GM12873 (cell line): ENCODE results near the gene PCSK2.

Experiments
- CTCF ChIP-seq: IDR thresholded peaks from 2 replicates; pipeline ENCODE4 v1.5.1; 2012; ENCODE audit warnings: low read depth, mild to moderate bottlenecking, moderate library complexity, low read length, control low read depth; ENCODE audit not compliant: insufficient read depth; ENCODE audit errors: missing control alignments

The PCSK2 gene

GRCh38 chr20:17443131-17443858, 216.5 kb downstream of the PCSK2 start:
- TF ChIP-seq CTCF = no peak

- no peak for TF ChIP-seq CTCF
Measured at GRCh38 chr20:17444091-17444490, 217.3 kb downstream of the PCSK2 start.

- no peak for TF ChIP-seq CTCF
Measured at GRCh38 chr20:17445543-17445942, 218.7 kb downstream of the PCSK2 start.

- TF ChIP-seq CTCF = no peak
Measured at GRCh38 chr20:17446171-17446570, 219.3 kb downstream of the PCSK2 start.

GRCh38 chr20:17448071-17448470, 221.2 kb downstream of the PCSK2 start:
- TF ChIP-seq CTCF = no peak

- no peak for TF ChIP-seq CTCF
Measured at GRCh38 chr20:17449031-17449430, 222.2 kb downstream of the PCSK2 start.

- TF ChIP-seq CTCF = no peak
Measured at GRCh38 chr20:17452441-17452840, 225.6 kb downstream of the PCSK2 start.
